Measurements from ENCODE around the gene OGFR. TPM values are rescaled to one million over a fixed set of nuclear protein-coding genes. Genes with fewer than 3 reads are reported as not detected.

The OGFR gene
- total and polyA plus RNA-seq, 7 donors, result 11.6 to 21.6 (median 19.2) TPM

DNA sequence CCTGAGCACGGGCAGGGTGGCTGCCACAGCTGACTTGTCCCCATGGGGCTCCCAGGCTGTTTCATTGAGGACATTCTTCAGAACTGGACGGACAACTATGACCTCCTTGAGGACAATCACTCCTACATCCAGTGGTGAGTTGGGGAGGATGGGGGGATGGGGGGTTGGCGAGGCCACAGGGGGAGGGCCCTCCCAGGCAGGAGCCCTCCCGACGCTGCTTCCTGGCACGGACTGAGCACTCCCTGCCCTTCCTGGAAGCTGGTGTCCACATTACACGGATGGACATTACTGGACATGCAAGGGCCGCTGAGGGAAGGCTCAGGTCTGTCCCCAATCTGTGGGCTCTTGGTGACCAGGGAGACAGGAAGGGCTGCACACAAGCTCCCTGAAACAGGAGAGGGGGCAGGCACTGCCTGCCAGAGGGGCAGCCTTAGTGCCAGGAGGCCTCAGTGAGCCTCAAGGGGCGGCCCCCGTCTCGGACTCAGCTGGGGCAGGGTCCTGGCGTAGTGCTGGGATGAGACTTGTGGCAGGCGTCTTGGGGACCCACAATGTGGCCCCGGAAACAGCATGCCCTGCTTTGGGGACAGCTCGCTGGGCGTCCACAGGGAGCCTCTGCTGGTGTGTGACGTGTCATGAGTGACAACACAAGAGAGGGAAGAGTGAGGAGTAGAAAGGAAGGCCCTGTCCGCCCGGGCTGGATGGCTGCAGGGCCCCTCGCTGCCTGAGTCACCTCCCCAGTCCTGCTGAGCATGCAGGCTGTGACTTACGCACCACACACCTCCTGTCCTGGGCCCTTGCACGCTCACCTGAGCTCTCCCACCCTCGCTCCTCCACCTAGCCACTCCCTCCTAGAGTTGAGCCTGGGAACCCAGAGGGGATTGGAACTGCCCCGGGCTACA lies 5.1 kb downstream of the OGFR start:
- DNase-seq, result no peak
- H3K4me1 ChIP-seq, result peaks cover 10% of the 10 kb centered on the region
- peaks cover 2 to 63% of the 10 kb centered on the region in 2 donors for H3K36me3 ChIP-seq (ENCODE audit: insufficient read depth in 1 of 2, low read depth in 1 of 2)
- no peak for ATAC-seq
- intact Hi-C loops (cut with DNase I), result loop anchor here in 1 of 2 donors (2.0 to 10.0 kb wide), 4 partner anchors 125 to 425 kb away; partner anchors contain the start of genes GID8 and RPS21
- H3K4me3 ChIP-seq, result no peak overlapping the region
- 92 to 97% (median 93%) methylated on average over 23 to 24 of the region's 24 CpGs for WGBS, 3 donors
- H3K27ac ChIP-seq, result no peak overlapping the region
- TF ChIP-seq, protein P1, sequence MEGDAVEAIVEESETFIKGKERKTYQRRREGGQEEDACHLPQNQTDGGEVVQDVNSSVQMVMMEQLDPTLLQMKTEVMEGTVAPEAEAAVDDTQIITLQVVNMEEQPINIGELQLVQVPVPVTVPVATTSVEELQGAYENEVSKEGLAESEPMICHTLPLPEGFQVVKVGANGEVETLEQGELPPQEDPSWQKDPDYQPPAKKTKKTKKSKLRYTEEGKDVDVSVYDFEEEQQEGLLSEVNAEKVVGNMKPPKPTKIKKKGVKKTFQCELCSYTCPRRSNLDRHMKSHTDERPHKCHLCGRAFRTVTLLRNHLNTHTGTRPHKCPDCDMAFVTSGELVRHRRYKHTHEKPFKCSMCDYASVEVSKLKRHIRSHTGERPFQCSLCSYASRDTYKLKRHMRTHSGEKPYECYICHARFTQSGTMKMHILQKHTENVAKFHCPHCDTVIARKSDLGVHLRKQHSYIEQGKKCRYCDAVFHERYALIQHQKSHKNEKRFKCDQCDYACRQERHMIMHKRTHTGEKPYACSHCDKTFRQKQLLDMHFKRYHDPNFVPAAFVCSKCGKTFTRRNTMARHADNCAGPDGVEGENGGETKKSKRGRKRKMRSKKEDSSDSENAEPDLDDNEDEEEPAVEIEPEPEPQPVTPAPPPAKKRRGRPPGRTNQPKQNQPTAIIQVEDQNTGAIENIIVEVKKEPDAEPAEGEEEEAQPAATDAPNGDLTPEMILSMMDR (IDR thresholded peaks at IDR 0.05), result no peak
- peaks cover 0 to 4% (median 3%) of the 10 kb centered on the region in 3 donors for H3K27me3 ChIP-seq (ENCODE audit: insufficient read depth in 3 of 3, low read length in 2 of 3)
- no peaks in the 10 kb centered on the region for H3K9me3 ChIP-seq

DNA sequence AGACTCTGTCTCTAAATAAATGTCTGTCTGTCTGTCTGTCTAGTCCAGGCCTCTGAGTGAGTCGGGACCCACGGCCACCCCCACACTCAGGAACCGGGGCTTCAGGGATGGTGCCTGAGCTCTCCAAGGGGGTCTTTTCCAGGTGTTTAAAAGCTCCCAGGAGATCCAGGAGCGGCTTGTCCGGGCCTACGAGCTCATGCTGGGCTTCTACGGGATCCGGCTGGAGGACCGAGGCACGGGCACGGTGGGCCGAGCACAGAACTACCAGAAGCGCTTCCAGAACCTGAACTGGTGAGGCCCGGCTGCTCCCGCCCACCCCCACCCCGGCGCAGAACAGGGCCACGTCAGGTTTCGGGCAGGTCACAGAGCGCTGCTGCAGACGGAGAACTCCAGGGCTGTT lies 6.7 kb downstream of the OGFR start:
- ATAC-seq (no peak), DNase-seq (no peak)
- H3K27me3 ChIP-seq (ENCODE audit: insufficient read depth in 3 of 3, low read length in 2 of 3), result peaks cover 0 to 19% (median 13%) of the 10 kb centered on the region in 3 donors
- intact Hi-C loops (cut with DNase I), result no loop called here
- H3K4me3 ChIP-seq, result no peak overlapping the region
- WGBS, 3 donors, result 92 to 96% (median 95%) methylated on average over 21 of the region's 21 CpGs
- TF ChIP-seq, protein P1 (IDR thresholded peaks at IDR 0.05), result no peak
- no peak overlapping the region for H3K27ac ChIP-seq
- no peaks in the 10 kb centered on the region for H3K9me3 ChIP-seq
- H3K4me1 ChIP-seq, result peaks cover 8% of the 10 kb centered on the region
- H3K36me3 ChIP-seq (ENCODE audit: insufficient read depth in 1 of 2, low read depth in 1 of 2), result peaks cover 2 to 63% of the 10 kb centered on the region in 2 donors

DNA sequence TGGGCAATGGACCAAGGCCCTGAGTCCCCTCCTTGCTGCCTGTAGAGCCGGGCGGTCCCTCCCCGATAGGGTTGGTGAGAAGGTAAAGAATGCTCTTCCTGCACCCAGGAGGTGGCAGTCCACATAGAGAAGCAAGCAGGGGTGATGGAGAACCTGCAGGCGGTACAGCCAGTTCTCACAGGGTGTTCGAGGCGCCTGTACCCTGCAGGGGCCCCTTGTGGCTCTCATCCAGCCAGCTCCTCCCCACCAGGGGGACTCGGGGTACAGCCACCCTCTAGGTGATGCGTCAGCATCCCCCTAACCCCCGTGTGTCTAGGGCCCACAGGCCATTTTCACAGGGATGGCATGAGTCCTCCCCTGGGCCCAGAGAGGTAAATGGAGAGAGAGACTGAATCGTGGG lies 7.1 kb downstream of the OGFR start:
- WGBS, 3 donors, result 84 to 91% (median 91%) methylated on average over 10 of the region's 10 CpGs

DNA sequence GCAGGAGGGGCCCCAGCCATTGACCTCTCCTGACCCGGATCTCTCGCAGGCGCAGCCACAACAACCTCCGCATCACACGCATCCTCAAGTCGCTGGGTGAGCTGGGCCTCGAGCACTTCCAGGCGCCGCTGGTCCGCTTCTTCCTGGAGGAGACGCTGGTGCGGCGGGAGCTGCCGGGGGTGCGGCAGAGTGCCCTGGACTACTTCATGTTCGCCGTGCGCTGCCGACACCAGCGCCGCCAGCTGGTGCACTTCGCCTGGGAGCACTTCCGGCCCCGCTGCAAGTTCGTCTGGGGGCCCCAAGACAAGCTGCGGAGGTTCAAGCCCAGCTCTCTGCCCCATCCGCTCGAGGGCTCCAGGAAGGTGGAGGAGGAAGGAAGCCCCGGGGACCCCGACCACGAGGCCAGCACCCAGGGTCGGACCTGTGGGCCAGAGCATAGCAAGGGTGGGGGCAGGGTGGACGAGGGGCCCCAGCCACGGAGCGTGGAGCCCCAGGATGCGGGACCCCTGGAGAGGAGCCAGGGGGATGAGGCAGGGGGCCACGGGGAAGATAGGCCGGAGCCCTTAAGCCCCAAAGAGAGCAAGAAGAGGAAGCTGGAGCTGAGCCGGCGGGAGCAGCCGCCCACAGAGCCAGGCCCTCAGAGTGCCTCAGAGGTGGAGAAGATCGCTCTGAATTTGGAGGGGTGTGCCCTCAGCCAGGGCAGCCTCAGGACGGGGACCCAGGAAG lies 7.7 kb downstream of the OGFR start:
- Histone ChIP-seq H3K9me3 (no peaks in the 10 kb centered on the region), H3K27me3 (ENCODE audit: insufficient read depth in 3 of 3, low read length in 2 of 3) (peaks cover 0 to 29% (median 18%) of the 10 kb centered on the region in 3 donors), H3K4me1 (peaks cover 11% of the 10 kb centered on the region), H3K4me3 (no peak overlapping the region), H3K36me3 (ENCODE audit: insufficient read depth in 1 of 2, low read depth in 1 of 2) (peaks cover 2 to 58% of the 10 kb centered on the region in 2 donors), H3K27ac (no peak overlapping the region)
- ATAC-seq (no peak), DNase-seq (no peak)
- TF ChIP-seq, protein P1 (IDR thresholded peaks at IDR 0.05), result no peak
- WGBS, 3 donors, result 88 to 90% (median 90%) methylated on average over 38 to 43 of the region's 43 CpGs
- intact Hi-C loops (cut with DNase I), result no loop called here

More for the DNA sequence above, 7.1 kb downstream of the OGFR start:
- no peak for ATAC-seq
- peaks cover 2 to 63% of the 10 kb centered on the region in 2 donors for H3K36me3 ChIP-seq (ENCODE audit: insufficient read depth in 1 of 2, low read depth in 1 of 2)
- peaks cover 0 to 23% (median 14%) of the 10 kb centered on the region in 3 donors for H3K27me3 ChIP-seq (ENCODE audit: insufficient read depth in 3 of 3, low read length in 2 of 3)
- H3K27ac ChIP-seq, result no peak overlapping the region
- intact Hi-C loops (cut with DNase I), result no loop called here
- TF ChIP-seq, protein P1 (IDR thresholded peaks at IDR 0.05), result no peak
- no peak for DNase-seq
- H3K9me3 ChIP-seq, result no peaks in the 10 kb centered on the region
- H3K4me1 ChIP-seq, result peaks cover 11% of the 10 kb centered on the region
- H3K4me3 ChIP-seq, result no peak overlapping the region
